NCI-H2171 (cell line): ENCODE data around the gene PID1.
"Not testable (repeated sequence)": the region's sequence is repeated elsewhere in the genome, so short reads cannot be mapped to it uniquely, and the experiment has no call there.

ENCODE experiments used
- DNase-seq: peaks from one replicate; lab custom pipeline; 2025; lab: John Stamatoyannopoulos, UW

PID1 gene

DNA sequence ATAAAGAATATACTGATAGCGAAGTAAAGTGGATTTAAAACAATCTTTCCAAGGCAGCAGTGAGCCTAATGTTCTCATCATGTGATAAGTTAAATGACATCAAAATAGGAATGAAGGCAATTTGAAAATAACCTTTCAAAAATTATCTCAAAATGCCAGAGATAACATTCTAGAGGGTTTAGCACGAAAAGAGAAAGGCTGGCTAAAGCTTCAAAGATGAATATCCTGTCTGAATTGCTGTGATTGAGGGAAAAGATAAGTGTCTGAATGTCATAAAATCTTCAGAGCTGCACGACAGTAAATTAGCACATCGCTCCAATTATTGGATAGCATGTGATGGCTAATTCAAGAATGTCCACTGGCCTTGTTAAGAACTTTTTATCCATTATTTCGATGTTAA lies 159.3 kb downstream of the PID1 start:
- DNase-seq, result no peak

DNA sequence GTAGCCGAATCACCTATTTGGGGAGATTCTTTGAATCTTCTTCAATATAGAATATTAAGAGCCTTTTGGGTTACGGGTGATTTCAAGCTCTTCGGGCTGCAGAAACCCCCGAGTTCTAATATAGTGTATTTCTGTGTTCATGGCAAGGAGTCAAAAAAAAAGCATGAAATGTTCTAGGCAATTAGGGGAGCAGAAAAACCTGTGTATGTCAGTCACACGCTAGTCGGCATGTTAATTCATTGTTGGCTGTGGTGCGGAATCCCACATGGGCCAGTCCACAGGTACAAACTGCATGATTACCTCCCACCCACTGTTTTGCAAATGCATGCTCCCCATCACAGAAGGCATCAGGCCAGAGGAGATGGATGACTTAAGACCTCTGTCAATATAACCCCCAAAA lies 161.9 kb downstream of the PID1 start:
- DNase-seq, result no peak

DNA sequence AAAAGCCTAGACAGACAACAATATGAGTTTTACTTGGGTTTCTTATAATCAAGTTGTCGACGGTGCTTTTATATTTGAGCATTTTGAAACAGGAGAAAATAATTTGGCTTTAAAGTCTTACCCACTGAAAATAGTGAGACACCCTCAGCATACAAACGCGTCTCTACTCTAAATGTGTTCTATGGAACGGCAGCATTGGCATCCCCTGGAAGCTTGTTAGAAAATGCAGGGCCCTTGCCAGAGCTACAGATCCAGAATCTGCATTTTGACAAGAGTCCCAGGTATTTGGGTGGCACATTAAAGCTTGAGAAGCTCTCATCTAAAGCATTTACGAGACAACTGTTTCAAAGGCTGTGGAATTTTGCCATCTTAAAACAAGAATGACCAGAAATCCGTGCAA lies 163.5 kb downstream of the PID1 start:
- no peak for DNase-seq

DNA sequence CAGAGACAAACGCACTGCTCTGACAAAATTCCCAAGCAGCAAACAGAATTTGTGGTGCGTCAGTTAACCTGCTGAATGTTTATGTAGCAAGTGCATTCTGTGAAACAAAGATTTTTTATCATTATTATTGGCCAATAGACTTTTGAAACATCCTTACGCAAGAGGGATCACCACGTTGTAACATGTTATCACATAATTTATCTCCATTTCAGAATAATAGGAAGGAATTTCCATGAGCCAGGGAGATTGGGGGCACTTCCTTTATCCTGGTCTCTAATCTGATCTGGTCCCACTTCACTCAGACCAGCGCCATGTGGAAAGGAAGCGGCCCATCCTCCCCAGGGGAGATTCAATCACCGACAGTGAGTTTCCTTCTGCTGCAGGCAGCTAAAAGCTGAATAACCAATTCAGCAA lies 166.1 kb downstream of the PID1 start:
- DNase-seq, result no peak

DNA sequence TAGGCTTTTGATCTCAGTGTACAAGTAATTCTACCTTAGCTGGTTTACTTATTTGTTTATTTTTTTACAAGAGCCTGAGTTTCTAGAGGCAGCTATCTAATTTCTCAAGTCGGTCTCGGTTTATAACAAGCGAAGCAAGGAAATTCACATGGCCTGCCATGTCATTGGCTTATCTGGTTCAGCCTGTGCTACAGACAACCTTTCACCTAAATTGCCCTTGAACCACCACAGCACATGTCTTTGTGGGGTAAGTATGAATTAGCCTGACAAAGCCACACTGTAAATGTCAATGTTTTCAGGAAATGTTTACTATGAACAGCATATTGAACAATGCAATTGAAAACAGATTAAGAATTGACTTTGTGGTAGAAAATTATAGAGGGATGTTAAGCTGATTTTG lies 167.1 kb downstream of the PID1 start:
- DNase-seq, result no peak

DNA sequence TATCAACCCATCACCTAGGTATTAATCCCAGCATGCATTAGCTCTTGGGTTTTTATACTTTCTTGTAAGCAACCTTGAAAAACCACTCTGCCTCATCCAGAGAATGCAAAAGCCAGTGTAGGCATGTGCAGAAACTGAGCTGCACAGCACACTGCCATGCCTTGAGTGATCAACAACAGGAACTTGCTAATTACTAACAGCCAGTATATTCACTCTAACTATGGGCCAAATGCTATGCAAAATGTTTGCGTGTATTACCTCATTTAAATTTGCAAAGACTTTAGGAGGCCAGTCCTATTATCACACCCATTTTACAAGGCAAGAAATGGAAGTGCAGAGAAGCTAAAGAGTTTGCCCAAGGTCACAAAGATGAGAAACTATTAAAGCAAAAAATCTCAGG lies 169.8 kb downstream of the PID1 start:
- no peak for DNase-seq

DNA sequence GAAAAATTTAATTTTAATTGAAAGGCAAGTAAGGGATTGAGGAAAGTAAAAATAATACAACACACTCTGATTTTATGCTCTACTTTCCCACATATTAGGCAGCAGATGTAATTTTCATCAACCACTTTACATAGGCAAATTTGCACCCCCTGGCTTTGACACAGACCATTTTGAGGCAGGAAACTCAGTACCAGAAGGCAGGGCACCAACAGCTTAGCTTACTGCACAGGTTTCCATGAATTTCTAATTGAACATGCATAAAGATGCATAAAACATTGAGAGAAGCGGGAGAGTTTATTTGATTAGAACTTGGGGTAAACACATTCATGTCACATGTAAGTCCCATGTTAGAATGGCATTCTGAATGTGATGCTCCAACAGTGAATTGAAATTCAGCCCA lies 171.9 kb downstream of the PID1 start:
- no peak for DNase-seq

DNA sequence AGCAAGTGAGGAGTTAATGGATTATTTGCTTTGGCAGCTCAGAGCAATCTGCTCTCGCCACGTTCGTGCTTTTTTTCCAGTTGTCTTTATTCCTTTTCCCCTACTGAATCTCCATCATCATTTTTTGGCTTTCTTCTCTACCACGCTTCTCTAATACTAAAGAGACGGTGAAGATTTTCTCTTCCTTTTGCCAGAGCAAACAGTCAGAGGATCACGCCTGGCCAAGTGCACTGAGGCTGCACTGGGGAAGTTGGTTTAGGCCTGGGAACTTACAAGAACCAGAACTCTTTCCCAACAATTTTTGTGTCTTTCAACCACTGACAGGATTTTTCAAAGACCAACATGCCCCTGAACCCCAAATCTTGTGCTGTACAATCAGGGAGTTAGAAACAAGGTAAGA lies 172.3 kb downstream of the PID1 start:
- DNase-seq, result no peak

DNA sequence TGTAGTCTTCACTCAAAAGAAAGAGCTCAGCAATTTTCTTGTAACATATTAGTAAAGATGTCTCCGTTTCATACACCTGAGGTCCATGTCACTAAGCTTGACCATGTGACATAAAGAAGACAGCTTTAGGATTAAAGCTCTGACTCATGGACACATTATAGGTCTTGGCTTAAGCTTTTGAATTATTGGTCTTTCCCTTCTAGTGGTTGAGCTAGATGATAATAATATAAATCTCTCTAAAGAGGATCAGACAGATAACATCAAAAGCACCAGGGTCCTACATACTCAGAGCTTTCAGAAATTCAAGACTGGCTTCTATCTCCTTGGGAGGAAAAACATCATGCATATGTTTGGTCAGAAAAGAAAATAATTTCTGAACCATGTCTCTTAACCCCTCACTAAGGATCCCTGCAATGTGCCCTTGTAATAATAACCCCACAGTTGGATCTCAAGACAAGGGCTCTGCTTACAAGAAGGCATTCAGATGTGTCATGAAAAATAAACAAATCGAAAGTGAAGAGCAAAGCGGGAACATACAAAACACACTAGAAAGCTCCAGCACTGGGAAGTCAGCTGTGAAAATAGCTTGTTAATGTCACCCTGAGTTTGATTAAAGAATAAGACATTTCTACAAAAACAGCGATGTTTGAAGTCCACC lies 174.5 kb downstream of the PID1 start:
- no peak for DNase-seq

DNA sequence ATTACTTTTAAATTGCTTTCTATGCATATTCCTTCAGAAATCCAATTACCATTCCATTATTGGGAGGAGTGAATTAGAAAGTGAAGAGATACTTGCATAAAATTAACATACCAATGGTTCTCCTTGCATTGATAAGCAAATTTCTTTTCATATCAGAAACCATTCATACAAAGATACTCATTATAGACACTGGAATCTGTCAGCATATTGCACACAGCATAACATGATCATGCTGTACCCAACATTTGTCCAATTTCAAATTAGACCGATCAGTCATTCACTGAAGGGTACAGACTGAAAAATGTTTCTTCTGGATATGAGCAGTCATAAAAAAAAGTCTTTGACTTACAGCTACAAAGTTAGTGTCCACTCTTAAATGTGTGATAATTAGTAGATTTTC lies 175.6 kb downstream of the PID1 start:
- no peak for DNase-seq

DNA sequence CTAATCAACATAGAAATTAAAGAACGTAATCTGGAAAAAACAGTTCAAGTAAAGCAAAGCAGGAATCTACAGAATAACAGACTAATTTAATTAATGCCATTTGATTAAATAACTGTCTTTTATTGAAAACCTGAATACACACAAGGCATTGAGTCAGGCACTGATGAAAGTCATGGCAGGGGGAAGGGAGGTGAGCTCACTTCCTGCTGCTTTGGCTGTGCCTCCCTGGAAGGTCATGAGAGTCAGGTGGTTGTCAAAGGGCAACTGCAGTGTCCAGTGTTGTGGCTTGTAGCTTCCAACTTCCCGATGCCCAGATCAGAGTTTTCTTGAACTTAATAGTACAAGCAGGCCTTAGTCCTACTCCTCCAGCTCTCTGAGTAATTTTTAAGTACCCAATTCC lies 180.9 kb downstream of the PID1 start:
- DNase-seq, result no peak

DNA sequence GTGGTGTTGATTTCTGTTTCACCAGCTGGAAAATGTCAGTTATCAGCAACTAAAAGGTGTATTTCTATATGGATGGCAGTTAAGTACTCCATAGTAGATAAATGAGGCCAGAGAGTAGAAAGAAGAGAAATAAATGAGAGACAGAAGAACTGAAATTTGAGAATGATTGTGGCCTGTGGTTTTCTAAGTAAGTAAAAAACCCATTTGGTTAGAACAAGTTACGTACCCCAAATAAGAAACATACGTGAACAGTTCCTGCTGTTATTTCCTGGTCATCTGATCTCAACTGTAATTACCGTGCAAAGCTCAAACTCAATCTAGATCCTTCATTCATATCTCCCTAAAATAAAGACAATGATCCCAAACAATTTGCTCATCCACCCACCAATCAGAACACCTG lies 181.3 kb downstream of the PID1 start:
- DNase-seq, result no peak

DNA sequence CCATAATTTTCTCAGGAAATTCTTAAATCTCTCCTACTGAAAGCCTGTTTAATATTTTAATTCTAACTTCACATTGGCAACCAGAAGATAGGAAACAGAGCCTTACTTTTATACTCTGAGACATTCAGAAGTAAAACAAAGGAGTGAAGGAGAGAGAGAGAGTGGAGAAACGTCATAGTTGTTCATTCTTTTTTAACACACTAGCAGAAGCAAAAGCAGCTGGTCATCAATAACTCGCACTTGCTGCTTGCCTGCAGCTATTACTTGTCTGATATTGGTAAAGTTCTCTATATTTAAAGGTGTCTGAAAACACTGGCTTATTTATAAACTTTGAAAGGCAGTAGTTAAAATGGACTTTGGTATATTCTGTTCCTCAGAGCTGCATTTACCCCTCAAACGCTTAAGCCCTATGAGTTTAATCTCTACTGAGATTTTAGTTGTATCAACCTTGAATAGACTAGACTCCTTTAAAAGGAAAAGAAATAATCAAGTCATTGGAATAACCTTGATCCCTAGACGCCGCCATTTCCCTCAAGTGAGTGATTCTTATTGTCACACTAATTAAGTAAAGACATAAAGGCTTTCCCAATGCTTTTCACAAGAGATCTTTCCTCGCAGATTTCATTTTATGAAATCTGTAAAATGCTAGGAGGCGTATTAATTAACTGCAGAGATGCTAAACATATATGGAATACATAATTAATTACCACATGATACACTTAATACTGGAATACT lies 182.0 kb downstream of the PID1 start:
- no peak for DNase-seq

DNA sequence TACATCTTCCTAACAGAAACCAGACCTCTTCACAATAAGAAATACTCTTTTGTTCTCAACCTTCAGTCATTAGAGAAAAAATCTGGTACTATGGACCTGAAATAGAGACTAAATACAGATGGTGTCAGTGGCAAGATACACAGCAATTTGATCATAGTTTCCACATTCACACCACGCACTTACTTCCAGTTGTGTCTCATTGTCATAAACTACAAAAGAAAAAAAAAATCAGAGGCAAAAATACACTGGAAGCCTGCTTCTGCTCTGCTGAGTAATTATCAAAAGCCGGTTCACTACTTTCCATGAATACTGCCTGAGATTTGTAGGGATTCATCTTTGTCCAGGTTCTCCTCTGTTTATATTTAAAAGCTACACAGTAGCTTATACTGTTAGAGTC lies 182.6 kb downstream of the PID1 start:
- no peak for DNase-seq

DNA sequence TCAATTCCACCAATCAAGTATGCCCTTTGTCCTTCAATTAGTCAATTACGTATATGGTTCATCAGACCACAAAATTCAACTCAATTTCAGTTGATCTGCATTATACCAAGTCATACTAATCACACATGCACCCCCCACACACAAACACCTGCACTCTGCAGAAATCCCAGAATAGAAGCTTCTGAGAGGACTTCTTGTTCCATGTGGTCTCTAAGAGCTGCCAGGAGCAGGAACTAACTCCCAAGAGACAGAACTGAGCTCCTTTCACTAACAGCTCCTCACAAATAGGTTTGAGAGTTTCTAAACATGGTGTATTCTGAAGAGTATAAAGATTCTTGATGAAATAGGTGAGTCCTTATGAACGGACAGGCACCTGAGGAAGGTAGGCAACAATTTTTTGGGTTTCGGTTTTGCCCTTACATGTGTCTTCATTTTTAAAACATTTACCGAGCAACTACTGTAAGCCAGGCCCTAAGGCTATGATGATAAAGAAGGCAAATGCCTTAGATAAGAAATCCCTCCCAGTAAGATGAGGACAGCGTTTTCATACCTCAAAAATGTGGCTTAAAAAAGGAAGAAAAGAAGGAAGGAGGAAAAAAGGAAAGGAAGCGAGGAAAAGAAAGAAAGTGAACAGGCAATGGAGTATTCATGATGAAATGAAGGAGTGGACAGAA lies 183.1 kb downstream of the PID1 start:
- DNase-seq, result no peak

DNA sequence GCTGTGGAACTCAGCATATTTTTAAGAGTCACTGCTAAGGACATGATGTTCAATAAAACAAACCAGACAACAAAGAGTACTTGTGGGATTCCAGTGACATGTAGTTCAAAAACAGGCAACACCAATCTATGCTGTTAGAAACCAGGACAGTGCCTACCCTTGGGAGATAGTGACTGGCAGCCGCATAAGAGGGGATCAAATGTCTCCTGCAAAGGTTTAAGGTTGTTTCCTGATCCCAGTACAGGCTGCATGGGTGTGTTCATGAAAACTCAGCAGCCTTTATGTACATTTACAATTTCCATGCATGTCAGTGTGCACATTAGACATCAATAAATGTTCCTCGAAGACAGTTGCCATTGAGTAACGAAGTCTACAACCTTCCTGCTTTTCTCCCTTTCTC lies 183.8 kb downstream of the PID1 start:
- no peak for DNase-seq

DNA sequence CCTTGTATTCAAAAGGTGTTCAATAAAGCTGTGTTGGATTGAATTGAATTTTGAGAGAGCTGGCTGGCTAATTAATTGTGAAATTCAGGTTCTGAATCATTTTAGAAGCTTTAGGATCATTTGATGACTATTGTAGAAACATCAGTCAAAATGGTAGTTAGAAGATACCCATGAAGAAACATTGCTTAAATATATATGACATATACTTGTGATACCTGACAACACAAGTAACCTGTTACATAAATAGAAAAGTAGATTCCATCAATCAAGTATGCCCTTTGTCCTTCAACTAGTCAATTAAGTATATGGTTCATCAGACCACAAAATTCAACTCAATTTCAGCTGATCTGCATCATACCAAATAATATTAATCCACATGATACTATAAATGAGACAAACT lies 185.6 kb downstream of the PID1 start:
- DNase-seq, result no peak

DNA sequence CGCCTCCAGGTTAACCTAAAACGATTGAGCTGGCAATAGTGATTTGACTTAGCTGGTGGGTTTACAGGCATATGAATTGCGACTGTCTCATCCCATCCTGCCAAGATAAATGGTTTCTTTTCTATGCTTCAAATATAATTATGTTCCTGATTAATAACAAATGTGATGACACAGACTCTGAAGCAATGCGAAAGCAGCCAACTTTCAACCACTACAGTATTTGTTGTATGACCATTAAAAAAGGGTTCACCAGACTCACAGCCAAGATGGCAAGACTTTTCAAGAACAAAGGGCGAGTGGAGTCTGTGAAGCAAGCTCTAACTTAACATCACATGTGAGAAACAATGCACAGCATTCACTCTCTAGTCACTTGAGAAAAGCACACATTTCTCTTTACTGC lies 186.6 kb downstream of the PID1 start:
- DNase-seq, result no peak

DNA sequence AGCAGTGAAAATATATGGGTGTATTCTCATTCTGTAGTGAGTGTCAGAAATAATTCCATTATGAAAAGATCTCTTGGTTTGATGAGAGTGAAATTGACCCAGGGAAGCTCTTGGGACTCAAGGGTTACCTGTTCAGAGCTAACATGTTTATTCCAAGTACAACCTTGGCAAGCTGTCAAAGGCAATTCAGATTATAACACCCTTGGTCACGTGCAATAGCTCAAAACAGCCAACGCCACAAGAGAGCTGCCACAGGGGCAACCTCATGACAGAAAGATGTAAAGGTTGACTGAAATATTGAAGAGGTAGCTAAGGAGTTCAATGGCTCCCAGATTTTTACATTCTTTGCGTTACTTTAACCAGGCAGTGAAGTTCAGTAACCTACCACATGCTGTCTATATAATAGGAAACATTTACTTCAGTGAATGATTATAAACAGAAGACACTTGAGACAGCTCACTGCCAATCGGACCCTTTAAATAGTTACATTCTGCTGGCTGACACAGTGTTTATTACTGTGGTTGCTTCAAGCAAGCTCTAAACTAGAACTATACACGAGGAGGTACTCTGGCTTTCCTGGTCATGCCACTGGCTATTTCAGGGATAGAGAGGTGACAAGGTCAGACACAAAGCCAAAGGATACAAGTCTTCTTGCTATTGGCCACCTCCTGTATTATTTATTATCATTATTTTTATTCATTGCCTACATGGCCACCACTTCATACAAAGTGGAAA lies 187.3 kb downstream of the PID1 start:
- DNase-seq, result no peak

DNA sequence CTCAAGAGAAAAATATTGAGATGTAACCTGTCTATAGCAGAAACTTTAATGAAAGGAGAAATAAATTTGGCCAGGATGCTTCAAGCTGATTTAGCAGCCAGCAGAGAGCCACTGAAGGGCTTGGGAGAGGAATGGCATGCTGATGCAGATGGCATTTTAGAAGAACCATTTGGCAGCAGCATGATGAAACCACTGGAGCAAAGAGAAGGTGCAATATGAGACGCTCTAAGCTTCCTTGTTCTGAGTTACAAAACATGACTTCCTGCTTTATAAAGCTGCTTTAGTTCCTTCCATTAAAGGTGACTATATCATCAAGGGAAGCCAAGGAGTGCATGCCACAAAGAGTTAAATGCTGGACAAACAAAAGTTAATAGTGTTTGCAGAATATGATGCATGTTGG lies 189.7 kb downstream of the PID1 start:
- DNase-seq, result no peak

DNA sequence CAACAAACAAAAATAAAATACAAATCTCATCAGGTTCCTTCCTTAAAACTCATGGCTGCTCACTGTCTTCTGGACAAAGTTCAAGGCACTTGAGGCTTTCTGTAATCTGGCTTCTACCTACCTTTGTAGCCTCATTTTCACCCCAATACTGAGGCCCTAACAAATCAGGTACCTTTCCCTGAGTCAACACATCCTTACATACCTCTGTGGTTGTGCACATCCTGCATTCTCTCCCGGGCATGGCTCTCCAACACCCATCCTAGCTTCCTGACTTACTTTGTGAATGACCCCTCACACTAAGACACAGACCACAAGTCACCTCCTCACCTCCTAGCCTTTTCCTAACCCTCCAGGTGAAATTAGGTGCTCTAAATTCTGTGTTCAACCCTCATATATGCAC lies 190.9 kb downstream of the PID1 start:
- DNase-seq, result no peak

DNA sequence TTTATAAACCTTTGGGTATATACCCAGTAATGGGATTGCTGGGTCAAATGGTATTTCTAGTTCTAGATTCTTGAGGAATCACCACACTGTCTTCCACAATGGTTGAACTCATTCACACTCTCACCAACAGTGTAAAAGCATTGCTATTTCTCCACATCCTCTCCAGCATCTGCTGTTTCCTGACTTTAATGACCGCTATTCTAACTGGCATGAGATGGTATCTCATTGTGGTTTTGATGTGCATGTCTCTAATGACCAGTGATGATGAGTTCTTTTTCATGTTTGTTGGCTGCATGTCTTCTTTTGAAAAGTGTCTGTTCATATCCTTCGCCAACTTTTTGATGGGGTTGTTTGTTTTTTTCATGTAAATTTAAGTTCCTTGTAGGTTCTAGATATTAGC lies 194.2 kb downstream of the PID1 start:
- not testable (repeated sequence) for DNase-seq

DNA sequence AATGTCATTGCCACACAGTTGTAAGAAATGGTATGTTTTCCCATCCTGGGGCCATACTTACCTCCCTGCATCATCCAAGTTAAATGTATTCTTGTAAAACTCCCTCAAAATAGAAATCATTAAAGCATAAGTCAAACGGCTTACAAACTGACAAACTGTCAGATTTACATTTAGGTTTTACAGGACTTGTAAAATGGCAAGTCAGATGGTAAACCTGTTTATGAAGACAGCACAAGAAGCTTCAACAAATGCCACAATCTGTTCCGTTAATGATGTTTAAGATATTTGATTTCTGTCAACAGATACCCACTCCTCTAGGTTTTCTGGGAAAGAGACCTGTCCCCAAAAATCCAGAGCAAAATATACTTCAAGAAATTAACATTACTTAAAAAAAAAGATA lies 197.2 kb downstream of the PID1 start:
- DNase-seq, result no peak
